Hepatocyte (in vitro differentiated cells): Measurements from ENCODE around the gene ZNF594. TPM values are rescaled to one million over a fixed set of nuclear protein-coding genes. Genes with fewer than 3 reads are reported as not detected.
"Not testable (repeated sequence)": the region's sequence is repeated elsewhere in the genome, so short reads cannot be mapped to it uniquely, and the experiment has no call there.

ENCODE experiments used
- DNase-seq: peaks from one replicate; pipeline ENCODE4 v3.0.0-alpha.2; 2016; ENCODE audit warnings: low spot score
- H2AFZ ChIP-seq: fragments of 200-600 bp; sonication (generic); 2 replicates; pipeline ENCODE4 v1.6.0; 2016; ENCODE audit warnings: antibody characterized with exemption, mild to moderate bottlenecking
- H3K27ac ChIP-seq: fragments of 200-600 bp; sonication (generic); 2 replicates; pipeline ENCODE4 v1.5.1; 2016; ENCODE audit warnings: mild to moderate bottlenecking
- H3K27me3 ChIP-seq: fragments of 200-600 bp; sonication (generic); 2 replicates; pipeline ENCODE4 v1.6.1; 2016
- H3K36me3 ChIP-seq: fragments of 200-600 bp; sonication (generic); replicated peaks from 2 replicates; pipeline ENCODE4 v1.5.1; 2016; ENCODE audit warnings: low read depth; ENCODE audit not compliant: insufficient read depth
- H3K4me1 ChIP-seq: fragments of 200-600 bp; sonication (generic); 2 replicates; pipeline ENCODE4 v1.5.1; 2016; ENCODE audit warnings: mild to moderate bottlenecking, moderate library complexity; ENCODE audit not compliant: insufficient read depth
- H3K4me2 ChIP-seq: fragments of 200-600 bp; sonication (generic); 2 replicates; pipeline ENCODE4 v1.6.0; 2016
- H3K4me3 ChIP-seq: fragments of 200-600 bp; sonication (generic); 2 replicates; pipeline ENCODE4 v1.5.1; 2016; ENCODE audit warnings: mild to moderate bottlenecking
- H3K79me2 ChIP-seq: fragments of 200-600 bp; sonication (generic); 2 replicates; pipeline ENCODE4 v1.6.0; 2017; ENCODE audit warnings: mild to moderate bottlenecking
- H3K9me2 ChIP-seq: fragments of 200-600 bp; sonication (generic); replicated peaks from 2 replicates; pipeline ENCODE4 v1.6.0; 2017; ENCODE audit warnings: mild to moderate bottlenecking; ENCODE audit not compliant: insufficient read depth
- H3K9me3 ChIP-seq: fragments of 200-600 bp; sonication (generic); 2 replicates; pipeline ENCODE4 v1.5.1; 2016; ENCODE audit warnings: low read depth, mild to moderate bottlenecking
- H4K20me1 ChIP-seq: fragments of 200-600 bp; sonication (generic); 2 replicates; pipeline ENCODE4 v1.6.0; 2016; ENCODE audit warnings: mild to moderate bottlenecking; ENCODE audit not compliant: insufficient read depth, poor library complexity, severe bottlenecking
- CTCF ChIP-seq: fragments of 200-600 bp; sonication (generic); IDR thresholded peaks from 2 replicates; pipeline ENCODE4 v1.5.1; 2016; ENCODE audit warnings: antibody characterized with exemption, mild to moderate bottlenecking; ENCODE audit not compliant: poor library complexity
- EZH2 ChIP-seq: fragments of 200-600 bp; sonication (generic); IDR thresholded peaks from 2 replicates; pipeline ENCODE4 v1.6.1; 2016; ENCODE audit warnings: antibody characterized with exemption, mild to moderate bottlenecking, borderline replicate concordance
- EZH2phosphoT487 ChIP-seq: fragments of 200-600 bp; sonication (generic); IDR thresholded peaks from one replicate; pipeline ENCODE4 v1.6.1; 2018; ENCODE audit warnings: antibody characterized with exemption, mild to moderate bottlenecking, low read depth, moderate library complexity; ENCODE audit not compliant: unreplicated experiment, severe bottlenecking
- WGBS: methylation state at CpG from one replicate; pipeline ENCODE4 v1.1.6; 2016; ENCODE audit warnings: low lambda C conversion rate; ENCODE audit errors: missing lambda C conversion rate; 5-methylcytosine and 5-hydroxymethylcytosine counted together
- polyA plus RNA-seq: library from polyadenylated mRNA; unstranded; fragments of >200 nt; fragmentation: Nextera tagmentation; extraction: Ambion mirVana; gene quantifications from 2 replicates; pipeline ENCODE4 v1.2.1, GENCODE V29; 2016
- total RNA-seq: library from RNA; depleted of rRNA; stranded (reverse); fragments of >200 nt; gene quantifications from 2 replicates; pipeline ENCODE4 v1.2.3, GENCODE V29; 2014

ZNF594 gene
- total and polyA plus RNA-seq, 2 experiments from 2014 or later: 3.0 to 6.2 TPM

- Histone ChIP-seq H3K27ac (no peak overlapping the region), H3K9me3 (peaks cover 74% of the 10 kb centered on the region), H3K27me3 (no peaks in the 10 kb centered on the region), H3K36me3 (peaks cover 10% of the 10 kb centered on the region), H4K20me1 (no peaks in the 10 kb centered on the region), H3K4me1 (no peaks in the 10 kb centered on the region), H3K79me2 (no peaks in the 10 kb centered on the region), H2AFZ (no peak overlapping the region), H3K4me2 (no peak overlapping the region), H3K9me2 (no peaks in the 10 kb centered on the region), H3K4me3 (no peak overlapping the region)
- no peak for TF ChIP-seq EZH2
- TF ChIP-seq EZH2phosphoT487: no peak
- no peak for TF ChIP-seq CTCF
- WGBS: 99% methylated on average over 6 of the region's 6 CpGs
- no peak for DNase-seq
Measured at GRCh38 chr17:5182597-5183409, 8.9 kb downstream of the ZNF594 start.

GRCh38 chr17:5181509-5182305 lies 10.0 kb downstream of the ZNF594 start:
- DNase-seq: no peak
- TF ChIP-seq EZH2 (no peak), CTCF (no peak), EZH2phosphoT487 (no peak)
- Histone ChIP-seq H3K36me3 (peaks cover 10% of the 10 kb centered on the region), H3K4me3 (no peak overlapping the region), H3K4me1 (no peaks in the 10 kb centered on the region), H2AFZ (no peak overlapping the region), H3K27me3 (no peaks in the 10 kb centered on the region), H3K9me2 (no peaks in the 10 kb centered on the region), H4K20me1 (no peaks in the 10 kb centered on the region), H3K4me2 (no peak overlapping the region), H3K9me3 (peaks cover 74% of the 10 kb centered on the region), H3K27ac (no peak overlapping the region), H3K79me2 (no peaks in the 10 kb centered on the region)
- WGBS: 97% methylated on average over 10 of the region's 10 CpGs

GRCh38 chr17:5179003-5179402 lies 12.7 kb downstream of the ZNF594 start:
- H3K27me3 ChIP-seq: no peaks in the 10 kb centered on the region
- H3K4me1 ChIP-seq: no peaks in the 10 kb centered on the region
- no peak overlapping the region for H3K4me2 ChIP-seq
- H3K79me2 ChIP-seq: no peaks in the 10 kb centered on the region
- DNase-seq: no peak
- TF ChIP-seq EZH2 (no peak), CTCF (no peak), EZH2phosphoT487 (no peak)
- H4K20me1 ChIP-seq: no peaks in the 10 kb centered on the region
- no peak overlapping the region for H3K27ac ChIP-seq
- peaks cover 10% of the 10 kb centered on the region for H3K36me3 ChIP-seq
- peaks cover 65% of the 10 kb centered on the region for H3K9me3 ChIP-seq
- 98% methylated on average over 12 of the region's 12 CpGs for WGBS
- no peak overlapping the region for H3K4me3 ChIP-seq
- no peaks in the 10 kb centered on the region for H3K9me2 ChIP-seq
- no peak overlapping the region for H2AFZ ChIP-seq

- H3K27ac ChIP-seq, H3K9me2 ChIP-seq, H2AFZ ChIP-seq, H3K79me2 ChIP-seq, H4K20me1 ChIP-seq, H3K4me1 ChIP-seq, H3K4me2 ChIP-seq, H3K27me3 ChIP-seq, H3K4me3 ChIP-seq, DNase-seq, H3K36me3 ChIP-seq: not testable (repeated sequence)
- WGBS: 84% methylated on average over 7 of the region's 7 CpGs
- H3K9me3 ChIP-seq: peaks cover 25% of the 10 kb centered on the region
Measured at GRCh38 chr17:5175027-5175426, 16.6 kb downstream of the ZNF594 start.

GRCh38 chr17:5165791-5166564 lies 25.7 kb downstream of the ZNF594 start:
- not testable (repeated sequence) for H4K20me1 ChIP-seq, H3K36me3 ChIP-seq, H3K4me3 ChIP-seq, H3K79me2 ChIP-seq, H3K27me3 ChIP-seq, H3K27ac ChIP-seq, H3K4me1 ChIP-seq, H3K4me2 ChIP-seq, H2AFZ ChIP-seq, H3K9me3 ChIP-seq, DNase-seq, H3K9me2 ChIP-seq
- WGBS: 82% methylated on average over 7 of the region's 7 CpGs
